ENCODE data around the gene SERPIND1. TPM values are rescaled to one million over a fixed set of nuclear protein-coding genes. Genes with fewer than 3 reads are reported as not detected.

SERPIND1 gene
- total and polyA plus RNA-seq, 9 donors, result 0.22 to 5.0 (median 1.1) TPM

DNA sequence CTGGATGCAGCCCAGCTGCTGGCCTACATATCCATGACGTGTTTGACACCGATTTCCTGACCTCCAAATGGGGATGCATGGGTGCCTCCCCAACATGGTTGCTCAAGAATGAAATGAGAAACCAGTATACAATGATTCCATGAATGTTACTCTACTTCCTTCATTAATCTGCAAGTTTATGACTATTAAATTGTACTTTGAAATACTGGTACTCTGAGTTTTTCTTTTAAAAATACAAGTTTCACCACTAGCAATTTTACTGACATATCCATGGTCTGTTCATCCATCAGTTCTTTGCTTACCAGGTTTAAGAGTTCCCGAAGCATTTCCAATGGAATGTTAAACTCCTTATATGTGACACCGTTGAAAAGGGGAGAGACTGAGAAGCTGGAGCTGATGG is 39.1 kb downstream of the SERPIND1 start:
- no peak for DNase-seq
- Histone ChIP-seq H3K9me3 (no peaks in the 10 kb centered on the region), H3K27ac (no peak overlapping the region), H3K4me3 (no peak overlapping the region), H3K27me3 (no peaks in the 10 kb centered on the region), H3K4me1 (ENCODE audit: insufficient read depth) (no peaks in the 10 kb centered on the region), H3K36me3 (no peaks in the 10 kb centered on the region)
- TF ChIP-seq EP300 (IDR thresholded peaks at IDR 0.05), result no peak
- TF ChIP-seq, protein P1, sequence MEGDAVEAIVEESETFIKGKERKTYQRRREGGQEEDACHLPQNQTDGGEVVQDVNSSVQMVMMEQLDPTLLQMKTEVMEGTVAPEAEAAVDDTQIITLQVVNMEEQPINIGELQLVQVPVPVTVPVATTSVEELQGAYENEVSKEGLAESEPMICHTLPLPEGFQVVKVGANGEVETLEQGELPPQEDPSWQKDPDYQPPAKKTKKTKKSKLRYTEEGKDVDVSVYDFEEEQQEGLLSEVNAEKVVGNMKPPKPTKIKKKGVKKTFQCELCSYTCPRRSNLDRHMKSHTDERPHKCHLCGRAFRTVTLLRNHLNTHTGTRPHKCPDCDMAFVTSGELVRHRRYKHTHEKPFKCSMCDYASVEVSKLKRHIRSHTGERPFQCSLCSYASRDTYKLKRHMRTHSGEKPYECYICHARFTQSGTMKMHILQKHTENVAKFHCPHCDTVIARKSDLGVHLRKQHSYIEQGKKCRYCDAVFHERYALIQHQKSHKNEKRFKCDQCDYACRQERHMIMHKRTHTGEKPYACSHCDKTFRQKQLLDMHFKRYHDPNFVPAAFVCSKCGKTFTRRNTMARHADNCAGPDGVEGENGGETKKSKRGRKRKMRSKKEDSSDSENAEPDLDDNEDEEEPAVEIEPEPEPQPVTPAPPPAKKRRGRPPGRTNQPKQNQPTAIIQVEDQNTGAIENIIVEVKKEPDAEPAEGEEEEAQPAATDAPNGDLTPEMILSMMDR (IDR thresholded peaks at IDR 0.05), result no peak
- no peak for TF ChIP-seq POLR2A (IDR thresholded peaks at IDR 0.05)
- WGBS, 3 donors, result 93 to 96% (median 95%) methylated on average over 4 of the region's 4 CpGs
- intact Hi-C loops (cut with DNase I), result no loop called here

DNA sequence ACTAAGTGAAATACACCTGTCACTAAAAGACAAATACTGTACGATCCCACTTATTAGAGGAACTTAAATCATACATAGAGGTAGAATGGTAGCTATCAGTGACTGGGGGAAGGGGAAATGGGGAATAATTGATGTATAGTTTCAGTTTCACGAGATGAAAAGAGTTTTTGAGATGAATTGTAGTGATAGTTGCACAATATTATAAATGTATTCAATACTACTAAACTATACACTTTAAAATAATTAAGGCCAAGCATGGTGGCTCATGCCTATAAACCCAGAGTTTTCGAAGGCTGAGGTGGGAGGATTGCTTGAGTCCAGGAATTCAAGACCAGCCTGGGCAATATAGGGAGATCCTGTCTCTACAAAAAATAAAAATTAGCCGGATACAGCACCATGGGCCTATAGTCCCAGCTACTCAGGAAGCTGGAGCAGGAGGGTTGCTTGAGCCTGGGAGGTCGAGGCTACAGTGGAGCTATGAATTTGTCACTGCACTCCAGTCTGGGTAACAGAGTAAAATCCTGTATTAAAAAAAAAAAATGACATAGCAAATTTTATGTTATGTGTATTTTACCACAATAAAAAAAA is 40.4 kb downstream of the SERPIND1 start:
- H3K36me3 ChIP-seq, result no peaks in the 10 kb centered on the region
- no peak for DNase-seq
- H3K4me3 ChIP-seq, result no peak overlapping the region
- intact Hi-C loops (cut with DNase I), result no loop called here
- TF ChIP-seq POLR2A (IDR thresholded peaks at IDR 0.05) (no peak), EP300 (IDR thresholded peaks at IDR 0.05) (no peak)
- no peaks in the 10 kb centered on the region for H3K4me1 ChIP-seq (ENCODE audit: insufficient read depth)
- WGBS, 3 donors, result 95 to 96% (median 96%) methylated on average over 5 of the region's 5 CpGs
- H3K27ac ChIP-seq, result no peak overlapping the region
- H3K27me3 ChIP-seq, result no peaks in the 10 kb centered on the region
- H3K9me3 ChIP-seq, result no peaks in the 10 kb centered on the region

GRCh38 chr22:20815477-20816050 is 41.7 kb downstream of the SERPIND1 start:
- no peak for TF ChIP-seq POLR2A (IDR thresholded peaks at IDR 0.05)
- TF ChIP-seq, protein P1 (IDR thresholded peaks at IDR 0.05), result no peak
- no peak for TF ChIP-seq EP300 (IDR thresholded peaks at IDR 0.05)
- H3K9me3 ChIP-seq, result no peaks in the 10 kb centered on the region
- no peak overlapping the region for H3K4me3 ChIP-seq
- no peak for DNase-seq
- H3K36me3 ChIP-seq, result no peaks in the 10 kb centered on the region
- no peaks in the 10 kb centered on the region for H3K27me3 ChIP-seq
- intact Hi-C loops (cut with DNase I), result no loop called here
- WGBS, 3 donors, result 94 to 96% (median 96%) methylated on average over 9 of the region's 9 CpGs
- H3K4me1 ChIP-seq (ENCODE audit: insufficient read depth), result no peaks in the 10 kb centered on the region
- no peak overlapping the region for H3K27ac ChIP-seq

DNA sequence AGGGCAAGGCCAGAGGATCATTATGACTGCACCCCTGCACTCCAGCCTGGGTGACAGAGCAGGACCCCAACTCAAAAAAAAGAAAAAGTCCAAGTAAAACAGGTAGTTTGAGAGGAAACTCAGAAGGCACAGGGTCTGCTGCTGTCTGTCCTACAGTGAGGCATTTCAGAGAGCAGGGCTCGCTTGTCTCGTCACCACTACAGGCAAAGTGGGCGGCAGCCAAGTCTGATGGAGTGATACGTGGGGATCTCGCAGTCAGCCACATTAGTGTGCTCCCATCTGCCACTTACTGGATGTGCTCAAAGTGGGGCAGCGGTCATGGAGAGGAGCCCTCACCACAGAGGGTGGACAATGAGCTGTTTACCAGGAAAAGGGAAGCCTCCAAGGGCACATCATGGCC is 42.6 kb downstream of the SERPIND1 start:
- intact Hi-C loops (cut with DNase I), result no loop called here
- Histone ChIP-seq H3K9me3 (no peaks in the 10 kb centered on the region), H3K4me1 (ENCODE audit: insufficient read depth) (no peaks in the 10 kb centered on the region), H3K4me3 (no peak overlapping the region), H3K27ac (no peak overlapping the region), H3K36me3 (no peaks in the 10 kb centered on the region), H3K27me3 (no peaks in the 10 kb centered on the region)
- TF ChIP-seq POLR2A (IDR thresholded peaks at IDR 0.05) (no peak), EP300 (IDR thresholded peaks at IDR 0.05) (no peak)
- TF ChIP-seq, protein P1 (IDR thresholded peaks at IDR 0.05), result no peak
- no peak for DNase-seq
- WGBS, 3 donors, result 95% methylated on average over 6 of the region's 6 CpGs

DNA sequence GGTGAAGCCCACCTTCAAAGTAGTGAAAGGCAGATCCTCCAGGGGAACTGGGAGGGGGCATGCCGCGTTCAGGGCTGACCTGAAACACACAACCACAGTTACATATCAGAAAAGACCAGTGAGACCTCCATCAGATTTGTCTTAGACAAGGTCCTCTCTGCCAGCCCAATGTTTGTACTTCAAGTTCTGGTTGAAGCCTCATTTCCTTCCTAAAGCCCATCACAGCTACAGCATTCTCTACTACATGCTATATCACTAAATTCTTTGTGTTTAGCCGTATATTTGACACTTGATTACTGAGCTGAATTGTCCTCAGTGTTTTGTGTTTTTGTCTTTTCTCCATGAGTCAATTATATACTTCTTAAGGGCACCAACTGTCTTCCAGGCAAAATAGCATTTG is 44.6 kb downstream of the SERPIND1 start:
- Histone ChIP-seq H3K4me1 (ENCODE audit: insufficient read depth) (no peaks in the 10 kb centered on the region), H3K9me3 (no peaks in the 10 kb centered on the region), H3K27me3 (no peaks in the 10 kb centered on the region), H3K27ac (no peak overlapping the region), H3K4me3 (no peak overlapping the region), H3K36me3 (no peaks in the 10 kb centered on the region)
- WGBS, 3 donors, result 91 to 92% (median 91%) methylated on average over 3 of the region's 3 CpGs
- no peak for TF ChIP-seq EP300 (IDR thresholded peaks at IDR 0.05)
- no peak for TF ChIP-seq POLR2A (IDR thresholded peaks at IDR 0.05)
- TF ChIP-seq, protein P1 (IDR thresholded peaks at IDR 0.05), result no peak
- DNase-seq, result no peak
- intact Hi-C loops (cut with DNase I), result no loop called here
